Measurements from ENCODE around the gene ZIC5.

DNA sequence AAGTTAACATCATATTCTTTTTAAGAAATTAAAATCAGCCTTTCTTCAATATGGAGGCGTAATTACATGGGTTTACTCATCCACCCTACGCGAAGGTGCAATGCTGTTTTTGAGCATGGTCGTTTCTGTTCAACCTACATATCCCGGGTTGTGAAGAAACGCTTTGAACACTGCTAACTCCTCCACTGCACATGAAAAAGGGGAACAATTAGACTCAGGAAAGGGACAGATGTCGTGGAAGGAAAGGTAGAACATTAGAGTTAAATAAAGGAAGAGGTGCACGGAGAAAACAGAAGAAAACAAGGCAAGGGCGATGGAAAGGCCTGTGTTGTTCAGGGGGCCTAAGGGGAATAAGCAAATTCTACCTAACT, 4.1 kb downstream of the ZIC5 start:
- TF ChIP-seq POLR2A (IDR thresholded peaks at IDR 0.05): no peak
- no peak for TF ChIP-seq CTCF (IDR thresholded peaks at IDR 0.05)
